ENCODE data around the gene MED27. TPM values are rescaled to one million over a fixed set of nuclear protein-coding genes. Genes with fewer than 3 reads are reported as not detected.

MED27 gene
- total RNA-seq, 1 donor from 2014 or later = 34.5 TPM

- DNase-seq (ENCODE audit: low read depth) = no peak
- no peak for TF ChIP-seq CTCF (IDR thresholded peaks at IDR 0.05; ENCODE audit: insufficient read depth, low read length, poor library complexity, severe bottlenecking)
- H3K36me3 ChIP-seq (ENCODE audit: control insufficient read depth, insufficient read depth, low read length) = no peaks in the 10 kb centered on the region
- no peak overlapping the region for H3K4me3 ChIP-seq (ENCODE audit: low read depth, low read length)
- H3K27me3 ChIP-seq (ENCODE audit: control insufficient read depth, insufficient read depth, low read length) = peaks cover 49% of the 10 kb centered on the region
Measured at GRCh38 chr9:132124800-132125199, 45.1 kb upstream of the MED27 start.

GRCh38 chr9:132121021-132121420 lies 41.4 kb upstream of the MED27 start:
- Histone ChIP-seq H3K4me3 (ENCODE audit: low read depth, low read length) (no peak overlapping the region), H3K27me3 (ENCODE audit: control insufficient read depth, insufficient read depth, low read length) (peaks cover 21% of the 10 kb centered on the region), H3K36me3 (ENCODE audit: control insufficient read depth, insufficient read depth, low read length) (no peaks in the 10 kb centered on the region)
- DNase-seq (ENCODE audit: low read depth) = no peak
- TF ChIP-seq CTCF (IDR thresholded peaks at IDR 0.05; ENCODE audit: insufficient read depth, low read length, poor library complexity, severe bottlenecking) = no peak

- DNase-seq (ENCODE audit: low read depth) = no peak
- Histone ChIP-seq H3K4me3 (ENCODE audit: low read depth, low read length) (no peak overlapping the region), H3K27me3 (ENCODE audit: control insufficient read depth, insufficient read depth, low read length) (peaks cover 6% of the 10 kb centered on the region), H3K36me3 (ENCODE audit: control insufficient read depth, insufficient read depth, low read length) (no peaks in the 10 kb centered on the region)
- TF ChIP-seq CTCF (IDR thresholded peaks at IDR 0.05; ENCODE audit: insufficient read depth, low read length, poor library complexity, severe bottlenecking) = no peak
Measured at GRCh38 chr9:132117694-132118093, 38.0 kb upstream of the MED27 start.

GRCh38 chr9:132116583-132116982 lies 36.9 kb upstream of the MED27 start:
- no peak for TF ChIP-seq CTCF (IDR thresholded peaks at IDR 0.05; ENCODE audit: insufficient read depth, low read length, poor library complexity, severe bottlenecking)
- Histone ChIP-seq H3K36me3 (ENCODE audit: control insufficient read depth, insufficient read depth, low read length) (no peaks in the 10 kb centered on the region), H3K4me3 (ENCODE audit: low read depth, low read length) (no peak overlapping the region), H3K27me3 (ENCODE audit: control insufficient read depth, insufficient read depth, low read length) (peaks cover 5% of the 10 kb centered on the region)
- DNase-seq (ENCODE audit: low read depth) = no peak

GRCh38 chr9:132114102-132114707 lies 34.5 kb upstream of the MED27 start:
- H3K36me3 ChIP-seq (ENCODE audit: control insufficient read depth, insufficient read depth, low read length) = no peaks in the 10 kb centered on the region
- no peak overlapping the region for H3K4me3 ChIP-seq (ENCODE audit: low read depth, low read length)
- no peak for TF ChIP-seq CTCF (IDR thresholded peaks at IDR 0.05; ENCODE audit: insufficient read depth, low read length, poor library complexity, severe bottlenecking)
- peak; percentile 18 for DNase-seq (ENCODE audit: low read depth)
- H3K27me3 ChIP-seq (ENCODE audit: control insufficient read depth, insufficient read depth, low read length) = peaks cover 3% of the 10 kb centered on the region

- no peaks in the 10 kb centered on the region for H3K36me3 ChIP-seq (ENCODE audit: control insufficient read depth, insufficient read depth, low read length)
- peaks cover 2% of the 10 kb centered on the region for H3K27me3 ChIP-seq (ENCODE audit: control insufficient read depth, insufficient read depth, low read length)
- H3K4me3 ChIP-seq (ENCODE audit: low read depth, low read length) = no peak overlapping the region
- no peak for DNase-seq (ENCODE audit: low read depth)
- TF ChIP-seq CTCF (IDR thresholded peaks at IDR 0.05; ENCODE audit: insufficient read depth, low read length, poor library complexity, severe bottlenecking) = no peak
Measured at GRCh38 chr9:132109291-132109690, 29.6 kb upstream of the MED27 start.

All from kidney epithelial cell (primary cell).